Measurements from ENCODE around the gene LASP1NB.

The LASP1NB gene

GRCh38 chr17:38896346-38896954, 29.0 kb upstream of the LASP1NB start:
- H3K79me2 ChIP-seq (ENCODE audit: insufficient read depth, low read length), result no peaks in the 10 kb centered on the region
- H4K20me1 ChIP-seq (ENCODE audit: insufficient read depth, low read length), result peaks cover 5% of the 10 kb centered on the region; the same call in 1 of the 2 replicates
- BruUV-seq (replicated peaks), result no TSS peak
- 90% methylated on average over 13 of the region's 13 CpGs for WGBS (ENCODE audit: low lambda C conversion rate)
- no peak for FAIRE-seq
- H3K9ac ChIP-seq (ENCODE audit: insufficient read depth, low read depth, low read length), result no peak overlapping the region
- no peak overlapping the region for H3K4me3 ChIP-seq (replicated peaks in 1 of 3; ENCODE audit: insufficient read depth in 1 of 3, low read depth in 2 of 3, low read length in 3 of 3)
- H3K4me2 ChIP-seq (ENCODE audit: low read depth, low read length), result no peak overlapping the region
- ChIA-PET POLR2A (interaction anchor here (2.1 to 3.2 kb wide), 2 partner anchors 24 to 26 kb away, joined by 15 to 19 read pairs; partner anchors contain the start of gene LASP1), CTCF (ENCODE audit: low intra/inter-chr PET ratio, low total read pairs) (no interaction called here)
- no peak overlapping the region for H3K27ac ChIP-seq (ENCODE audit: extremely low read length, insufficient read depth, low read length)
- no peak overlapping the region for H2AFZ ChIP-seq (ENCODE audit: low read length)
- TF ChIP-seq ZNF891 (CRISPR knock-in tag; IDR thresholded peaks at IDR 0.05) (0 out of 2 replicates have a peak, but pooled peaks have one; percentile 14), FOXO4 (CRISPR knock-in tag; conservative IDR thresholded peaks at IDR 0.05) (0 out of 2 replicates have a peak, but pooled peaks have one; percentile 19), RBM22 (optimal IDR thresholded peaks at IDR 0.05; ENCODE audit: low read length) (peak; percentile 65), MAFF (IDR thresholded peaks at IDR 0.05; ENCODE audit: low read depth, low read length) (peak; percentile 60; the same call in 1 of the 2 replicates), ETS1 (CRISPR knock-in tag; IDR thresholded peaks at IDR 0.05) (no peak), MAFK (conservative IDR thresholded peaks at IDR 0.05 in 1 of 2, IDR thresholded peaks at IDR 0.05 in 1 of 2; ENCODE audit: low read length in 2 of 2) (peak; percentile 71 to 78), AKAP8 (CRISPR knock-in tag; IDR thresholded peaks at IDR 0.05) (0 out of 2 replicates have a peak, but pooled peaks have one; percentile 10), ARID4A (CRISPR knock-in tag; IDR thresholded peaks at IDR 0.05; ENCODE audit: borderline replicate concordance) (0 out of 2 replicates have a peak, but pooled peaks have one; percentile 16), ZNF615 (CRISPR knock-in tag; IDR thresholded peaks at IDR 0.05; ENCODE audit: borderline replicate concordance) (no peak), FOXP4 (CRISPR knock-in tag; IDR thresholded peaks at IDR 0.05) (no peak), ZSCAN25 (CRISPR knock-in tag; IDR thresholded peaks at IDR 0.05) (0 out of 2 replicates have a peak, but pooled peaks have one; percentile 2), ZNF629 (CRISPR knock-in tag; conservative IDR thresholded peaks at IDR 0.05) (peak; percentile 83), ZNF383 (CRISPR knock-in tag; IDR thresholded peaks at IDR 0.05; ENCODE audit: borderline replicate concordance) (0 out of 2 replicates have a peak, but pooled peaks have one; percentile 0)
- peaks cover 28% of the 10 kb centered on the region for H3K4me1 ChIP-seq (ENCODE audit: insufficient read depth, low read length)
- ATAC-seq, result no peak
- H3K27me3 ChIP-seq (ENCODE audit: control insufficient read depth in 1 of 2, insufficient read depth in 2 of 2, low read length in 2 of 2), result no peaks in the 10 kb centered on the region
- intact Hi-C loops (cut with micrococcal nuclease; ENCODE audit: unreplicated experiment), result no loop called here
- peaks cover 55 to 80% of the 10 kb centered on the region in 2 experiments for H3K36me3 ChIP-seq (replicated peaks in 1 of 2; ENCODE audit: control insufficient read depth in 1 of 2, insufficient read depth in 2 of 2, low read length in 2 of 2)
- no peaks in the 10 kb centered on the region for H3K9me3 ChIP-seq (ENCODE audit: low read length)
- no peak for DNase-seq (ENCODE audit: low spot score)
- in situ Hi-C loops (cut with HindIII; ENCODE audit: extremely low pct_ligation_motif_present, low pct_unique_long_range_greater_than_20kb), result no loop called here

All from HepG2 (cell line).